ENCODE measurements around the gene SMIM3.

DNA sequence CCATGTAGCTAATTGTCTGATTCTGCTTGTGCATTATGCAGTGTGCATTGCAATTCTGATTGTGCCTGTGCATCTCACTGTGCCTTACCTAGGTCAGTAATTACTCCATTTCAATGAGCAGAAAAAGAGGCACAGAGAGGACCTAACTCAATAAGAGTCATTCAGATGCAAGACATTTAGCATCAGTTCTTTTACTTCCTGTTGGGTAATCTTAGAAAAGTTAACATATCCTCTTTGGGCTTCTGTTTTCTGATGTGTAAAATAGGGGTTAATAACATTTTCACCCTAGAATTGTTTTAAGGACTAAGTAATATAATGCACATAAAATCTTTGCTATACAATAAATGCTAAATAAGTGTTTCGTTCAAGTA is 12.8 kb upstream of the SMIM3 start:
- TF ChIP-seq, protein P1, sequence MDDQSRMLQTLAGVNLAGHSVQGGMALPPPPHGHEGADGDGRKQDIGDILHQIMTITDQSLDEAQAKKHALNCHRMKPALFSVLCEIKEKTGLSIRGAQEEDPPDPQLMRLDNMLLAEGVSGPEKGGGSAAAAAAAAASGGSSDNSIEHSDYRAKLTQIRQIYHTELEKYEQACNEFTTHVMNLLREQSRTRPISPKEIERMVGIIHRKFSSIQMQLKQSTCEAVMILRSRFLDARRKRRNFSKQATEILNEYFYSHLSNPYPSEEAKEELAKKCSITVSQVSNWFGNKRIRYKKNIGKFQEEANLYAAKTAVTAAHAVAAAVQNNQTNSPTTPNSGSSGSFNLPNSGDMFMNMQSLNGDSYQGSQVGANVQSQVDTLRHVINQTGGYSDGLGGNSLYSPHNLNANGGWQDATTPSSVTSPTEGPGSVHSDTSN (IDR thresholded peaks at IDR 0.05; ENCODE audit: insufficient replicate concordance, low read depth, low read length), result no peak
- TF ChIP-seq POLR2A (IDR thresholded peaks at IDR 0.05; ENCODE audit: low read depth, low read length) (no peak), CREM (IDR thresholded peaks at IDR 0.05; ENCODE audit: low read depth) (no peak), SIX5 (IDR thresholded peaks at IDR 0.05; ENCODE audit: low read depth, low read length, severe bottlenecking) (no peak), POLR2AphosphoS5 (IDR thresholded peaks at IDR 0.05; ENCODE audit: low read length) (no peak)

Measured in GM12878 (cell line).